Measurements from ENCODE around the gene RTL5. TPM values are rescaled to one million over a fixed set of nuclear protein-coding genes. Genes with fewer than 3 reads are reported as not detected.

The RTL5 gene
- total and polyA plus RNA-seq, 8 donors, result 10.6 to 29.8 (median 24.2) TPM

- TF ChIP-seq CTCF (IDR thresholded peaks at IDR 0.05), result no peak
- Histone ChIP-seq H3K36me3 (no peaks in the 10 kb centered on the region), H3K4me1 (peaks cover 0 to 41% of the 10 kb centered on the region in 2 donors), H3K27ac (peak overlapping the region; percentile 19 to 80), H3K27me3 (peaks cover 0 to 7% of the 10 kb centered on the region in 2 donors), H3K4me3 (peak overlapping the region in 1 of 2 donors; percentile 28), H3K9me3 (no peaks in the 10 kb centered on the region)
- DNase-seq (no peak), ATAC-seq (peak; percentile 14)
- intact Hi-C loops (cut with DNase I), result no loop called here
Measured at GRCh38 chrX:72101597-72102037, 30.1 kb downstream of the RTL5 start.

GRCh38 chrX:72100824-72101351 is 30.8 kb downstream of the RTL5 start:
- H3K4me1 ChIP-seq, result peaks cover 0 to 41% of the 10 kb centered on the region in 2 donors
- H3K27me3 ChIP-seq, result peaks cover 0 to 7% of the 10 kb centered on the region in 2 donors
- peak overlapping the region; percentile 19 to 81 for H3K27ac ChIP-seq
- H3K36me3 ChIP-seq, result no peaks in the 10 kb centered on the region
- ATAC-seq (peak; percentile 69), DNase-seq (peak in 2 of 4 donors; percentile 61 to 75)
- intact Hi-C loops (cut with DNase I), result no loop called here
- H3K9me3 ChIP-seq, result no peaks in the 10 kb centered on the region
- no peak for TF ChIP-seq CTCF (IDR thresholded peaks at IDR 0.05)
- H3K4me3 ChIP-seq, result peak overlapping the region in 1 of 2 donors; percentile 28

- intact Hi-C loops (cut with DNase I), result no loop called here
- Histone ChIP-seq H3K27me3 (peaks cover 0 to 7% of the 10 kb centered on the region in 2 donors), H3K27ac (peak overlapping the region in 1 of 2 donors; percentile 81), H3K4me1 (peaks cover 0 to 42% of the 10 kb centered on the region in 2 donors), H3K9me3 (no peaks in the 10 kb centered on the region), H3K4me3 (no peak overlapping the region), H3K36me3 (no peaks in the 10 kb centered on the region)
- TF ChIP-seq CTCF (IDR thresholded peaks at IDR 0.05), result no peak
- ATAC-seq (peak; percentile 64), DNase-seq (no peak)
Measured at GRCh38 chrX:72100051-72100755, 31.5 kb downstream of the RTL5 start.

GRCh38 chrX:72097098-72097497 is 34.6 kb downstream of the RTL5 start:
- intact Hi-C loops (cut with DNase I), result no loop called here
- H3K9me3 ChIP-seq, result no peaks in the 10 kb centered on the region
- peaks cover 0 to 36% of the 10 kb centered on the region in 2 donors for H3K4me1 ChIP-seq
- DNase-seq (no peak), ATAC-seq (no peak)
- H3K36me3 ChIP-seq, result no peaks in the 10 kb centered on the region
- no peak overlapping the region for H3K4me3 ChIP-seq
- H3K27ac ChIP-seq, result peak overlapping the region in 1 of 2 donors; percentile 75
- no peak for TF ChIP-seq CTCF (IDR thresholded peaks at IDR 0.05)
- H3K27me3 ChIP-seq, result peaks cover 0 to 11% of the 10 kb centered on the region in 2 donors

- intact Hi-C loops (cut with DNase I), result no loop called here
- H3K9me3 ChIP-seq, result no peaks in the 10 kb centered on the region
- no peak for DNase-seq
- peaks cover 0 to 21% of the 10 kb centered on the region in 2 donors for H3K4me1 ChIP-seq
- no peak overlapping the region for H3K4me3 ChIP-seq
- H3K27ac ChIP-seq, result peak overlapping the region in 1 of 2 donors; percentile 41
- no peak for TF ChIP-seq CTCF (IDR thresholded peaks at IDR 0.05)
- no peaks in the 10 kb centered on the region for H3K36me3 ChIP-seq
- no peak for ATAC-seq
- peaks cover 0 to 7% of the 10 kb centered on the region in 2 donors for H3K27me3 ChIP-seq
Measured at GRCh38 chrX:72095370-72095769, 36.3 kb downstream of the RTL5 start.
